Neural cell (in vitro differentiated cells): Measurements from ENCODE around the gene COMP. TPM values are rescaled to one million over a fixed set of nuclear protein-coding genes. Genes with fewer than 3 reads are reported as not detected.

ENCODE experiments used
- H2AFZ ChIP-seq: fragments of 200-600, 300-800 bp; sonication (generic), shearing (Covaris generic); 2 replicates; pipeline ENCODE4 v1.6.0; 2014; ENCODE audit warnings: low read depth, mild to moderate bottlenecking, antibody characterized with exemption, low read length, moderate library complexity
- H3F3A ChIP-seq: fragments of 200-600 bp; shearing (Covaris generic); 2 replicates; pipeline ENCODE4 v1.6.1; 2016; ENCODE audit warnings: mild to moderate bottlenecking, moderate library complexity, mixed read lengths, antibody characterized with exemption, low read length; ENCODE audit not compliant: insufficient read depth, poor library complexity, severe bottlenecking
- H3K27ac ChIP-seq: fragments of 200-600, 300-800 bp; sonication (generic), shearing (Covaris generic); 2 replicates; pipeline ENCODE4 v1.5.1; 2014; ENCODE audit warnings: mild to moderate bottlenecking, low read length, moderate library complexity
- H3K27me3 ChIP-seq: fragments of 300-800, 200-600 bp; sonication (generic), shearing (Covaris generic); 2 replicates; pipeline ENCODE4 v1.6.0; 2014; ENCODE audit warnings: mild to moderate bottlenecking, low read depth, low read length, moderate library complexity; ENCODE audit not compliant: insufficient read depth
- H3K36me3 ChIP-seq: fragments of 300-800, 200-600 bp; sonication (generic), shearing (Covaris generic); 2 replicates; pipeline ENCODE4 v1.5.1; 2014; ENCODE audit warnings: mild to moderate bottlenecking, antibody characterized with exemption, low read length, moderate library complexity; ENCODE audit not compliant: insufficient read depth
- H3K4me2 ChIP-seq: fragments of 300-800, 200-600 bp; sonication (generic), shearing (Covaris generic); 2 replicates; pipeline ENCODE4 v1.6.0; 2014; ENCODE audit warnings: mild to moderate bottlenecking, low read length
- H3K4me3 ChIP-seq: fragments of 300-800, 200-600 bp; sonication (generic), shearing (Covaris generic); 2 replicates; pipeline ENCODE4 v1.5.1; 2014; ENCODE audit warnings: mild to moderate bottlenecking, low read length, moderate library complexity
- H3K79me2 ChIP-seq: fragments of 200-600 bp; shearing (Covaris generic); replicated peaks from 2 replicates; pipeline ENCODE4 v1.6.0; 2014; ENCODE audit warnings: mild to moderate bottlenecking, low read length, moderate library complexity; ENCODE audit not compliant: insufficient read depth
- H3K9ac ChIP-seq: fragments of 300-800, 200-600 bp; sonication (generic), shearing (Covaris generic); 2 replicates; pipeline ENCODE4 v1.6.1; 2016; ENCODE audit warnings: mild to moderate bottlenecking, low read length, mixed read lengths
- H3K9me2 ChIP-seq: fragments of 200-600 bp; shearing (Covaris generic); 2 replicates; pipeline ENCODE4 v1.6.1; 2016; ENCODE audit warnings: mild to moderate bottlenecking, low read length, mixed read lengths; ENCODE audit not compliant: insufficient read depth
- H3K9me3 ChIP-seq: fragments of 200-600, 300-800 bp; sonication (generic), shearing (Covaris generic); 2 replicates; pipeline ENCODE4 v1.6.1; 2016; ENCODE audit warnings: mild to moderate bottlenecking, mixed run types, low read length, moderate library complexity, mixed read lengths
- H4K20me1 ChIP-seq: fragments of 200-600 bp; shearing (Covaris generic); 2 replicates; pipeline ENCODE4 v1.6.1; 2016; ENCODE audit warnings: mild to moderate bottlenecking, mixed run types; ENCODE audit not compliant: insufficient read depth
- CTCF ChIP-seq: fragments of 450-650 bp; IDR thresholded peaks from 2 replicates; pipeline ENCODE4 v1.5.1; 2014; ENCODE audit warnings: antibody characterized with exemption, mild to moderate bottlenecking, moderate library complexity; ENCODE audit not compliant: poor library complexity, severe bottlenecking
- EP300 ChIP-seq: fragments of 450-650 bp; conservative IDR thresholded peaks from 2 replicates; pipeline ENCODE4 v1.6.1; 2014; ENCODE audit warnings: antibody characterized with exemption, mild to moderate bottlenecking, moderate library complexity; ENCODE audit not compliant: poor library complexity, severe bottlenecking
- EZH2 ChIP-seq: fragments of 200-600, 300-800 bp; shearing (Covaris generic), sonication (generic); IDR thresholded peaks from 2 replicates; pipeline ENCODE4 v1.6.1; 2014; ENCODE audit warnings: antibody characterized with exemption, low read length, borderline replicate concordance, mild to moderate bottlenecking; ENCODE audit not compliant: insufficient read depth, poor library complexity, severe bottlenecking
- MXI1 ChIP-seq: fragments of 450-650 bp; conservative IDR thresholded peaks from 2 replicates; pipeline ENCODE4 v1.6.1; 2014; ENCODE audit warnings: antibody characterized with exemption, mild to moderate bottlenecking; ENCODE audit not compliant: poor library complexity, severe bottlenecking
- POLR2AphosphoS5 ChIP-seq: IDR thresholded peaks from 2 replicates; pipeline ENCODE4 v1.6.1; 2012
- RAD21 ChIP-seq: fragments of 450-650 bp; conservative IDR thresholded peaks from 2 replicates; pipeline ENCODE4 v1.6.1; 2014; ENCODE audit warnings: antibody characterized with exemption, mild to moderate bottlenecking, moderate library complexity
- REST ChIP-seq: IDR thresholded peaks from 2 replicates; pipeline ENCODE4 v1.6.1; 2012; ENCODE audit warnings: borderline replicate concordance
- SMC3 ChIP-seq: fragments of 450-650 bp; conservative IDR thresholded peaks from 2 replicates; pipeline ENCODE4 v1.6.1; 2014; ENCODE audit warnings: antibody characterized with exemption, mild to moderate bottlenecking, moderate library complexity; ENCODE audit not compliant: poor library complexity
- TAF1 ChIP-seq: IDR thresholded peaks from 2 replicates; pipeline ENCODE4 v1.6.1; 2012; ENCODE audit warnings: low read depth
- polyA plus RNA-seq: library from polyadenylated mRNA; depleted of rRNA; stranded (reverse); fragments of >200 nt; gene quantifications from 2 replicates; pipeline ENCODE4 v1.2.3, GENCODE V29; 2014

The COMP gene
- polyA plus RNA-seq, 1 donor from 2014 or later = not detected

GRCh38 chr19:18794692-18795091 is 3.6 kb upstream of the COMP start:
- TF ChIP-seq MXI1 = no peak
- TF ChIP-seq CTCF = no peak
- H3K27me3 ChIP-seq = peaks cover 47% of the 10 kb centered on the region
- H4K20me1 ChIP-seq = no peaks in the 10 kb centered on the region
- no peaks in the 10 kb centered on the region for H3F3A ChIP-seq
- no peaks in the 10 kb centered on the region for H3K9me3 ChIP-seq
- H3K9ac ChIP-seq = no peak overlapping the region
- no peak overlapping the region for H3K4me3 ChIP-seq
- H2AFZ ChIP-seq = no peak overlapping the region
- no peak overlapping the region for H3K4me2 ChIP-seq
- no peak overlapping the region for H3K27ac ChIP-seq
- no peaks in the 10 kb centered on the region for H3K79me2 ChIP-seq
- no peaks in the 10 kb centered on the region for H3K36me3 ChIP-seq
- H3K9me2 ChIP-seq = no peaks in the 10 kb centered on the region

GRCh38 chr19:18794029-18794313 is 2.9 kb upstream of the COMP start:
- Histone ChIP-seq H3K79me2 (no peaks in the 10 kb centered on the region), H3K4me3 (no peak overlapping the region), H3K9me3 (no peaks in the 10 kb centered on the region), H3K4me2 (no peak overlapping the region), H2AFZ (no peak overlapping the region), H3K36me3 (no peaks in the 10 kb centered on the region), H3K27me3 (peaks cover 51% of the 10 kb centered on the region), H3F3A (no peaks in the 10 kb centered on the region), H3K27ac (no peak overlapping the region), H3K9me2 (no peaks in the 10 kb centered on the region), H3K9ac (no peak overlapping the region), H4K20me1 (no peaks in the 10 kb centered on the region)
- TF ChIP-seq MXI1 (no peak), REST (no peak), RAD21 (no peak), TAF1 (no peak), EZH2 (no peak)

GRCh38 chr19:18793144-18794028 is 2.3 kb upstream of the COMP start:
- Histone ChIP-seq H3K79me2 (no peaks in the 10 kb centered on the region), H3K9ac (no peak overlapping the region), H3K36me3 (no peaks in the 10 kb centered on the region), H3K9me3 (peaks cover under 1% of the 10 kb centered on the region), H3K4me2 (no peak overlapping the region), H3K27ac (no peak overlapping the region), H3K27me3 (peaks cover 57% of the 10 kb centered on the region), H3K4me3 (no peak overlapping the region), H2AFZ (no peak overlapping the region), H3F3A (no peaks in the 10 kb centered on the region), H3K9me2 (no peaks in the 10 kb centered on the region), H4K20me1 (no peaks in the 10 kb centered on the region)
- TF ChIP-seq POLR2AphosphoS5 (no peak), TAF1 (no peak), SMC3 (no peak), EZH2 (no peak), RAD21 (no peak), CTCF (no peak), EP300 (no peak), MXI1 (no peak), REST (no peak)
